Muscle of leg (tissue), 11 donors: ENCODE measurements around the gene BLTP3B. TPM values are rescaled to one million over a fixed set of nuclear protein-coding genes. Genes with fewer than 3 reads are reported as not detected.
A peak's percentile ranks its signal among the peaks of the same experiment; 100 is the strongest.

Source experiments
- DNase-seq: peaks from one replicate; pipeline ENCODE4 v3.0.0; 2013
- H3K27ac ChIP-seq: one replicate; pipeline ENCODE4 v1.5.1; 2013; ENCODE audit warnings: mild to moderate bottlenecking, low read length, control low read depth
- H3K27me3 ChIP-seq: one replicate; pipeline ENCODE4 v1.6.1; 2013; ENCODE audit warnings: low read length; ENCODE audit not compliant: control insufficient read depth, insufficient read depth
- H3K36me3 ChIP-seq: one replicate; pipeline ENCODE4 v1.6.1; 2013; ENCODE audit warnings: low read length; ENCODE audit not compliant: control insufficient read depth, insufficient read depth
- H3K4me1 ChIP-seq: one replicate; pipeline ENCODE4 v1.6.1; 2013; ENCODE audit warnings: low read length; ENCODE audit not compliant: control insufficient read depth, insufficient read depth
- H3K4me3 ChIP-seq: one replicate; pipeline ENCODE4 v1.5.1; 2013; ENCODE audit warnings: low read length, control low read depth
- H3K9me3 ChIP-seq: replicated peaks from 2 replicates; pipeline ENCODE4 v1.6.1; 2013; ENCODE audit warnings: low read depth, low read length; ENCODE audit not compliant: control insufficient read depth
- WGBS: methylation state at CpG from one replicate; pipeline ENCODE4 v1.1.5; 2013; ENCODE audit warnings: missing lambda C conversion rate; ENCODE audit not compliant: insufficient coverage; 5-methylcytosine and 5-hydroxymethylcytosine counted together
- polyA plus RNA-seq, 8 donors: library from polyadenylated mRNA; unstranded; fragments of 120-200 nt; gene quantifications; one replicate each; pipeline versions ENCODE4 v1.2.1 to v1.2.3, GENCODE V29; 2013; ENCODE audit warnings: inconsistent platforms in 1 of 8, low replicate concordance in 1 of 8; ENCODE audit not compliant: insufficient read length in 8 of 8, insufficient read depth in 1 of 8
- total RNA-seq: library from RNA; stranded (reverse); fragments of 120-200 nt; gene quantifications from one replicate; pipeline ENCODE4 v1.2.4, GENCODE V29; 2013

BLTP3B gene
- total and polyA plus RNA-seq, 9 donors: 10.6 to 20.7 (median 13.3) TPM

GRCh38 chr12:100145643-100146042 lies 3.0 kb upstream of the BLTP3B start:
- Histone ChIP-seq H3K27me3 (no peaks in the 10 kb centered on the region), H3K4me1 (peaks cover 3% of the 10 kb centered on the region), H3K27ac (no peak overlapping the region), H3K36me3 (no peaks in the 10 kb centered on the region), H3K9me3 (no peaks in the 10 kb centered on the region), H3K4me3 (no peak overlapping the region)
- WGBS: 89% methylated on average over 3 of the region's 7 CpGs
- DNase-seq: no peak

- peaks cover 6% of the 10 kb centered on the region for H3K4me1 ChIP-seq
- H3K27me3 ChIP-seq: no peaks in the 10 kb centered on the region
- H3K36me3 ChIP-seq: no peaks in the 10 kb centered on the region
- H3K9me3 ChIP-seq: no peaks in the 10 kb centered on the region
- DNase-seq: peak; percentile 77
- peak overlapping the region; percentile 96 for H3K27ac ChIP-seq
- WGBS: under 1% methylated on average over 84 of the region's 86 CpGs
- H3K4me3 ChIP-seq: peak overlapping the region; percentile 84
Measured at GRCh38 chr12:100141998-100142850, 450 bp downstream of the BLTP3B start.

- peak overlapping the region; percentile 96 for H3K27ac ChIP-seq
- peak overlapping the region; percentile 84 for H3K4me3 ChIP-seq
- H3K27me3 ChIP-seq: no peaks in the 10 kb centered on the region
- H3K4me1 ChIP-seq: peaks cover 6% of the 10 kb centered on the region
- WGBS: 15% methylated on average over 5 of the region's 6 CpGs
- no peaks in the 10 kb centered on the region for H3K36me3 ChIP-seq
- no peaks in the 10 kb centered on the region for H3K9me3 ChIP-seq
- peak; percentile 88 for DNase-seq
Measured at GRCh38 chr12:100141666-100141997, 1.0 kb downstream of the BLTP3B start.

GRCh38 chr12:100138803-100139098 lies 3.9 kb downstream of the BLTP3B start:
- Histone ChIP-seq H3K4me1 (peaks cover 6% of the 10 kb centered on the region), H3K36me3 (no peaks in the 10 kb centered on the region), H3K9me3 (no peaks in the 10 kb centered on the region), H3K27ac (no peak overlapping the region), H3K4me3 (no peak overlapping the region), H3K27me3 (no peaks in the 10 kb centered on the region)
- DNase-seq: no peak
- 58% methylated on average over 4 of the region's 5 CpGs for WGBS

- WGBS: 30% methylated on average over 2 of the region's 6 CpGs
- no peaks in the 10 kb centered on the region for H3K9me3 ChIP-seq
- no peaks in the 10 kb centered on the region for H3K27me3 ChIP-seq
- no peak overlapping the region for H3K27ac ChIP-seq
- no peak overlapping the region for H3K4me3 ChIP-seq
- H3K4me1 ChIP-seq: peaks cover 5% of the 10 kb centered on the region
- peak; percentile 30 for DNase-seq
- H3K36me3 ChIP-seq: no peaks in the 10 kb centered on the region
Measured at GRCh38 chr12:100138048-100138802, 4.4 kb downstream of the BLTP3B start.

- H3K27me3 ChIP-seq: no peaks in the 10 kb centered on the region
- no CpG with 5 or more reads among the region's 2 CpGs for WGBS
- no peaks in the 10 kb centered on the region for H3K36me3 ChIP-seq
- H3K9me3 ChIP-seq: no peaks in the 10 kb centered on the region
- no peak for DNase-seq
- H3K4me1 ChIP-seq: no peaks in the 10 kb centered on the region
- no peak overlapping the region for H3K27ac ChIP-seq
- H3K4me3 ChIP-seq: no peak overlapping the region
Measured at GRCh38 chr12:100133200-100133599, 9.5 kb downstream of the BLTP3B start.

- Histone ChIP-seq H3K27me3 (no peaks in the 10 kb centered on the region), H3K4me1 (peaks cover 2% of the 10 kb centered on the region), H3K9me3 (no peaks in the 10 kb centered on the region), H3K36me3 (no peaks in the 10 kb centered on the region), H3K27ac (no peak overlapping the region), H3K4me3 (no peak overlapping the region)
- WGBS: no CpG with 5 or more reads among the region's 1 CpG
- DNase-seq: peak; percentile 20
Measured at GRCh38 chr12:100128512-100128908, 14.2 kb downstream of the BLTP3B start.

GRCh38 chr12:100127766-100128511 lies 14.7 kb downstream of the BLTP3B start:
- H3K27ac ChIP-seq: no peak overlapping the region
- H3K9me3 ChIP-seq: no peaks in the 10 kb centered on the region
- H3K36me3 ChIP-seq: no peaks in the 10 kb centered on the region
- H3K4me3 ChIP-seq: no peak overlapping the region
- H3K27me3 ChIP-seq: no peaks in the 10 kb centered on the region
- H3K4me1 ChIP-seq: peaks cover 2% of the 10 kb centered on the region
- no CpG with 5 or more reads among the region's 1 CpG for WGBS
- peak; percentile 33 for DNase-seq

- Histone ChIP-seq H3K27me3 (no peaks in the 10 kb centered on the region), H3K27ac (no peak overlapping the region), H3K9me3 (peaks cover 5% of the 10 kb centered on the region), H3K36me3 (no peaks in the 10 kb centered on the region), H3K4me3 (no peak overlapping the region), H3K4me1 (peaks cover 2% of the 10 kb centered on the region)
- DNase-seq: no peak
- WGBS: 87% methylated on average over 3 of the region's 8 CpGs
Measured at GRCh38 chr12:100123316-100124095, 19.2 kb downstream of the BLTP3B start.
